Fibroblast of skin of left biceps (primary cell): ENCODE measurements around the gene CREB3L2.
"Not testable (repeated sequence)": the region's sequence is repeated elsewhere in the genome, so short reads cannot be mapped to it uniquely, and the experiment has no call there.

Source experiments
- DNase-seq, 2 experiments: peaks; one replicate each; pipeline ENCODE4 v3.0.0-alpha.2; 2013; ENCODE audit warnings: low read depth in 2 of 2

Gene CREB3L2

DNA sequence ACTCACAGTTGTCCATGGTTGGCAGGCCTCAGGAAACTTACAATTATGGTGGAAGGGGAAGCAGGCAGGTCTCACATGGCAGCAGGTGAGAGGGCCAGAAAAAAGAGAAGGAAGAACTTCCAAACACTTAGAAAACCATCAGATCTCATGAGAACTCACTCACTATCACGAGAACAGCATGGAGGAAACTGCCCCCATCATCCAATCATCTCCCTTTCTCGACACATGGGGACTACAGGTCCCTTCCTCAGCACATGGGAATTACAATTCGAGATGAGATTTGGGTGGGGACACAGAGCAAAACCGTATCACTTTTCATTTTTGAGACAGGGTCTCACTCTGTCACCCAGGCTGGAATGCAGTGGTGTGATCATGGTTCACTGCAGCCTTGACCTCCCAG lies 12.3 kb upstream of the CREB3L2 start:
- DNase-seq, result not testable (repeated sequence)

DNA sequence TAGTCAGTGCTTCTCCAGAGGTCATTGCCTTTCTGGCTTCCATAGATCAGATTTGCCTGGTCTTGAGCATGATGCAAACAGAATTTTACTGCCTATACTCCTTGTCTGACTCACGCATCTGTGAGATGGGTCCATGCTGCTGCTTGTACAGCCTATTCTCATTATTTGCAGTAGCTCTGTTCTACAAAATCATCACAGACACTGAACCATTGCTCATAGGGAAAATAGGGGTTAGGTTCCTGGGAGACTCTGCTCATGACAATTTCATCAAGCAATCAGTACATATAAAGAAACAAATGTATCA lies 7.4 kb upstream of the CREB3L2 start:
- no peak for DNase-seq

DNA sequence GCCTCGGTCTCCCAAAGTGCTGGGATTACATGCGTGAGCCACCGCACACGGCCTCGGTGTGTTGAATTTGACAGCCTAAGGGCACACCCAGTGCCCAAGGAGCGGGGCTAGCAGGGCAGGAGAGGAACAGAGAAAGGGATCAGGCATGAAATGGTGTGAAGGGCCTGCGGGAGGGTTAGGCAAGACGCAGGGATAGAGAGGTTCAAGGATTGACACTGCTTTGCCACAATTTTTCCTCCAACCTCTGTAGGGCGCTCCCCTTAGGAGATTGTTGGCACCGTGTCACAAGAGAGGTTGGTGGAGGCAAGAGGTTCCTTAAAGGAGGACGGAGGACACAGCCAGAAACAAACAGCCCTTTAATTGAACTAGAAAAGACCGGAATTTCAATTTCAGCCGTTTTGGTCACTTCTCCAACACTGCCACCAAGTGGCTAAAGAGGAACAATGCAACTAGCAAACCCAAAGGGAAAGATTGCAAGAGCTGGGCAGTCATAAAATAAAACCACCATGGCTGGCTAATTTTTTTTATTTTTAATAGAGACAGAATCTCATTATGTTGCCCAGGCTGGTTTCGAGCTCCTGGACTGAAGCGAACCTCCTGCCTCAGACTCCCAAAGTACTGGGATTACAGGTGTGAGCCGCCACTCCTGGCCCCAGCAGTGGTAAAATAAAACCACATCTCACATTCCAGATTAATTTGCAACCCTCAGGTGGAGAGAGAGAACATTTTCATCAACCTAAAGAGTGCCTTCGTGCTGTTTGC lies 6.9 kb upstream of the CREB3L2 start:
- DNase-seq, result no peak

DNA sequence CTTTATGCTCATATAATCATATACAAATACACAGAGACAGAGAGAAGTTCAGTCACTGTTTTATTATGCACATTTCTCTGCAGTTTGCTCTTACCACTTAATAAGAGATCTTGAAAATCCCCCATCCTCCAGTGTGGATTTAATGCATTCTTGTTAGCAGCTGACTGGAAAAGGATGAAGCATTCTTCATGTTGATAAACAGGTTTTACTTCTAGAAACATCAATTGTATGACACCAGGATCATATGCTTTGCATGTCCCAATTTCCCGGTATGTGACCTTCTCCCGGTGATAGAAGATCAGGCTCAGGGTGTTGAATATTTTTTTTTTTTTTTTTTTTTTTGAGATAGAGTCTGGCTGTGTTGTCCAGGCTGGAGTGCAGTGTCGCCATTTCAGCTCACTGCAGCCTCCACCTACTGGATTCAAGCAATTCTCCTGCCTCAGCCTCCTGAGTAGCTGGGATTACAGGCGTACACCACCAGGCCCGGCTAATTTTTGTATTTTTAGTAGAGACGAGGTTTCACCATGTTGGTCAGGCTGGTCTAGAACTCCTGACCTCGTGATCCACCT lies 6.2 kb upstream of the CREB3L2 start:
- DNase-seq, result no peak

DNA sequence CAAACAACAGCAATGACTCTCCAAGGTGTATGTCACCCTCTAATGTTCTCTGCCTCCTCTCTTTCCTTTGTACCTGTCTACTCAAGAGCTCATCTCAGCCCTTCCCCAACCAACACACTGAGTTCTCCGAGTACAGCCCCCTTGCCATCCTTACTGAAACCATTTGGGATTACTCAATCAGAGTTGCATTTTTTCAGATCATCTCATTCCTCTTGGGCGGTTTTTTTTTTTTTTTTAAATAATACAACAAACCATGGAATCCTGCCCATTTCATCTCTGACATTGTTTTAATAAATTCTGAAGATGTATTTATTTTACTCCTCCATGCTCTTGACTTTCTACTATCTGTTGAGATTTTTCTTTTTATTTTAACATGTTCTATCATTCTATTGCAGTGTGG lies 4.2 kb upstream of the CREB3L2 start:
- no peak for DNase-seq

DNA sequence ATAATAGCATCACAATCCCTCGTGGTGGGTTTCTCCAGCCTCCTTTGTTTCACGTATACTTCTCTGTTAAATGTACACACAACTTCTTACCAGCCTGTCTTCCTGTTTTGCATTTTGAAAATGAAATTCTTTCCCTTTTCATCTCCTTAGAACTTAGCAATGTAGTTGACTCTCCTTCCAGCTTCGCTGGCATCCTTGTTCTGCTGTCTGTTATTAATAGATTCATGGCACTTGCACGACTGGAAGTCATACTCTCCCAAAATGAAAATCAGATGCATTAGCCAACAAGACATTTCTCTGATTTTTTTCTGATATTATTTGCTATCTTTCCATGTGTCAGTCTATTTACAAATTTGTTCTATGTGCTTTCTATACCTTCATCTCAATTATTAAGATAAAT lies 3.0 kb upstream of the CREB3L2 start:
- DNase-seq, result no peak

DNA sequence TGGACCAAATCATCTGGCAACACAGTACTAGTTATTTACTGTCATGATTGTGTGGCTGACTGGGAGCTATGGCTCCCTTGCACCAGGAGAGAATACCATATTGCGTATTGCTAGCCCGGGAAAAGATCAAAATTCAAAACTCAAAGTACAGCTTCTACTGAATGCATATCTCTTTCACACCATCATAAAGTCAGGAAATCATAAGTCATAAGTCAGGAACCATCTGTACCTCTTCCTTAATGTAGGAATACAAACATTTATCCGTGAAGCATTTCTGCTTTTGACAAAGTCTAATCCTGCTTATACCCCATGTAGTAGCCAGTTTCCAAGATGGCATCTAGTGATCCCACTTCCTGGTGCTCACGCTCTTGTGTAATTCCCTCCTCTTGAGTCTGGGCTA lies 2.2 kb upstream of the CREB3L2 start:
- DNase-seq, result no peak

DNA sequence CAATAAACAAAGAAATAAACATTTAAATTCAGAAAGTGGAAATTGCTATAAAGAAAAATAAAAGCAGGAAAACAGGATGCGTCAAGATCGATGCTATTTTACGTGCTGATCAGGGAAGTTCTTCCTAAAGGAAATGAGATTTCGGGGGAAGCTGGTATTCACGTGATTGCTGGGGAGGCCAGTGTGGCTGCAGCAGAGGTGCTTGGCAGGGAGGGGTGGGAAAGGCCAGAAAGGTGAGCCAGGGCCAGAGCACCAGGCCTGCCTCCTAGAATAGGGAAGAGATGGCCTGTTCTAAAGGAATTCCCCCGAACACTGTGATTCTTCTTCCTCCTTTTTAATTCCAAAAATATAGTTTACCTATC lies 923 bp upstream of the CREB3L2 start:
- DNase-seq, result no peak

DNA sequence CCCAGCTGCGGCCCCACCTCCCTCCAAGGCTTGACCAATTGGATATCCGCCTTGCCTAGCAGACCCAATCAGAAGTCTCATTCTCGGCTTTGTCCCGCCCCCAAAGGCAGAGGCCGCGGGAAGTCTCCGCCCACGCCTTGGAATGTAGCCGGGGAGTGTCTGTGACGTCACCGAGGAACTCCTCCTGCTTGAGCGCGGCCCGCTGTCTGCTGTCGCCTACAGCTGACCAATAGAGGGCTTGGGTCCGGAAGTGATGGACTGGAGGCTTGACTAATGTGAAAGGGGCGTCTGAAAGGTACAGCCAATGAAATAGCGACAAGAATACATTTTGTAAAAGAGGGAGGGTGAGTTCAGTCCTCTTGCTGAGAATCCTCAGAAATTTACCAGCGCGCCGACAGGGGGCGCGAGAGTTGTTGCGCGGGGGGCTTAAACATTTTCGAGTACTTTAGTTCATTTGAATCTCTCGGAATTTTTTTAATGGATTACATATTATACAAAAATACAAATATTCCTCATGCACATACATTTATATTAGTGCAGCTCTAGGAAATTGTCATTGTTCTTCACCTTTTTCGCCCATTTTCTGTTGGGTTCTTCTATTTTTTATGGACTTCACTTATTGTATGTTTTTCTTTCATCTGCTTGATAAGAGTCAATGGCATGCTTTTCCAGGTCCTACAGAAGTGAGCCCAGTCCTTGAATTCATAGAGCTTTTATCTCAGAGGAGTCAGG lies 376 bp upstream of the CREB3L2 start:
- DNase-seq, result peak; percentile 100

DNA sequence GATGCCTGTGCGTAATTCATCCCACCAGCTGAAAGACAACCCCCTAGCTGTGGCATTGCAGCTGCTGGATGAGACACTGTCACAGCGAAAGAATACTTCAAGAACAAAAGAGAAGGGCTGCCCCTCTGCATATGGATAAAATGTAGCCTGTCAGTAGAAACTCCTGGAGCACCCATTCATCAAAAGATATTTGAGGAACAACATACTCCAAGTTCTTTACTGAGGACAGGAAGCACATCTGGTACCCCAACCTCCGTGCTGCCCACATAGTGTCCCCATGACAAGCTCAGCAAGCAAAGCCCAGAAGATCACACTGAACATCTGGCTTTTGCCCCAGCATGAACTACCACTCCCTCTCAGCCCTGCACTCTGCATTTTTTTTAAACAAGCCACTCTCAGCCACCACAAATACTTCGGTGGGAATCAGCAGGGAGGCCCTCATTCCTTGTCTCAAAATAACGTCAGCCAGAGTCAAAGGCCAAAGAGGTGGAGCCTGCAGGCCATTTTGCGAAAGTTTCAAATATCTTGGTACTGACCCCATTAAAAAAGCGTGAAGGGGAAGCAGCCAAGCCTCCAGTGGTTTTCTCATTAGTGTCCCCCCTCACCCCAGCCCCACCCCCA lies 1.7 kb downstream of the CREB3L2 start:
- peak; percentile 70 to 78 for DNase-seq

DNA sequence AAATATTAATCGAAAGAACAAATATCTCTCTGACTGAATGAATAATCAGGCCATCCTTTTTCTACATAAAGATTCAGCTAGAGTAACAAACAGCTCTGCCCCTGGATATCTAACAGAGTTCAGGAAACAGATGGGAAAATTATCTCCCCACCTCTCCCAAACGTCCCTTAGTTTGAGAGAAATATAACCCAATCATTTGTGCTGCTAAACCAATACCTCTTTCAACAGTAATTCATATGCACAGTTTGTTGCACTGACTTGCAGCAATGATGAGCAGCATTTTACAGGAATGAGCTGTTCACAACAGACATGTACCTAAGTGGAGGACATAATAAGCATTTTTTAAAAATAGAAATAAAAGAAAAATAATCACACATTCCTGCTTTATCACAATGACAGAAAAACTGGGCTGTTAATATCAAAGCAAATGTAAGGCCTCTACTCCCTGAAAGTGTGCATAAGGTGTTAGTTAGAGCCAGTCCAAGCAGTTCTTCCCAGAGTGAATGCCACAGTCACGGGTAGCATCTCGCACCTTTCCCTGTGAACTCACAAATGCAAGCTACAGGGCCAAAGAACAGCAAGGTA lies 2.3 kb downstream of the CREB3L2 start:
- no peak for DNase-seq

DNA sequence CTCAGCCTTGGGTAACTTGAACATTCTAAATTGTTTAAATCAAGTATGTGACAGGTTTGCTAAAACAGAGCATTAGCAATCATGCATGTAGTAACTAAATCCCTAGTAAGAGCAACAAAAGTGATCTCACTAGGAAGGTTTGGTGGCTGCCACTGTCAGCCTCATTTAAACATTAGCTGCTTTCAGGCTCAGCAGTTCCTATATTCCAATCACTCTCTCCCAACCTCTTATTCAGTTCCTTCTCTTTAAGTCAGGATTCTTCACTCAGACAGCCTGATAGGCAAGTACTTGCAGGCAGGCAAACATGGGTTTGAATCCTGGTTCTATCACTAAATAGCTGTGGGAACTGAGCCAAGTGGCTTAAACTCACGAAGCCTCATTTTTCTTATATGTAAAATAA lies 3.6 kb downstream of the CREB3L2 start:
- DNase-seq, result no peak

DNA sequence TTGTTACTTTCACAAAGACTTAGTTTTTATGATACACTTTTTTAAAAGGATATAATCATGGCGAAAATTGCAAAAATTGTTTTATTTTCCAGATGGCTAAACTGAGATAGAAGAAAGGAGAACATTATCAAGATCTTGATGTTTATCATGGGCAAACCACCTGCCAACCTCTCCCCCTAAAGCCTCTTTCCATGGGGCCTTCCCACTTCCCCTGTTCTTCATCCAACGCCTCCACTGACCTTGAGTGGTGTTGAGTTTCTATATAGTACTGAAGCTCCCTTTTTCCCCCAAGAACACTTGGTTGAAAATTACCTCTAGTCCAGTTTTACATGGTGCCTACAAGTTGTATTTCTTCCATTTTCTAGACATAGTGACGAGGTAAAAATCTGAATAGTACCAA lies 5.0 kb downstream of the CREB3L2 start:
- DNase-seq, result no peak

DNA sequence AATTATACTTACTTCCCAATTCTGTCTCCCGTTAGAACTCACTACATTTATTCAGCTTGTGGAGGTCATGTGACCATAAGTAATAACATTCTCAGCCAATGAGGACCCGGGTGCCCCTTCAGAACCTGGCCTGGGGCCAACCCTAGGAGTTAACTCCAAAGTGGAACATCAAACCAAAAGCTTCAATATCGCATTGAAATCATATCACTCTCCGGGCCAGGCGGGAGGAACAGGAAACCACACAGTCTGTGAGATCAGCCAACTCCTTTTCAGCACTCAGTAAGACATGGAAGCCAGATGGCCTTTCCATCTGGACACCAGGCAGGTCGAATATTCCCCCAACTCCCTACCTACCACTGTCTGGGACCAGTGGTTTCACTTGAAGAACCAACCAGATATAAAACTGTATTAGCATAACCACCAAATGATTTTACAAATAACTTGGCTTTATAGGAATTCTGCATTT lies 5.5 kb downstream of the CREB3L2 start:
- DNase-seq, result peak; percentile 75 to 82

DNA sequence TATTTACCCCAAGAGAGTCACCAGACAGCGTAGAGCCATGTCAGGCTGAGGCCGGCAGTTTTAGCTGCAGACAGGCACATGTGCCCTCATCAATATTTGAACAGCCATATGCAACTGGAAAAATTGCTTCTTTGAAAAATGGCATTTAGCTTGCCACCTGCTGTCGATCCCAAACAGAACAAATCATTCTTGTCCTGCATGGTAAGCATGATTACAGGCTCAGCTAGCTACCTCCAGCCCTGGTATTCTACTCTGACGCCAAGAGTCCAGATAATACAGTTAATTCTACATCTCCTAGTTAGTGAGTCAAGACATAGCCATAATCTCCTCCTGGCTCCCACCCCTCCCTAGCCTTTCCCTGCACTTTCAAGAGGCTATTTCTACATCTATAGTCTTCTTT lies 7.7 kb downstream of the CREB3L2 start:
- DNase-seq, result no peak

DNA sequence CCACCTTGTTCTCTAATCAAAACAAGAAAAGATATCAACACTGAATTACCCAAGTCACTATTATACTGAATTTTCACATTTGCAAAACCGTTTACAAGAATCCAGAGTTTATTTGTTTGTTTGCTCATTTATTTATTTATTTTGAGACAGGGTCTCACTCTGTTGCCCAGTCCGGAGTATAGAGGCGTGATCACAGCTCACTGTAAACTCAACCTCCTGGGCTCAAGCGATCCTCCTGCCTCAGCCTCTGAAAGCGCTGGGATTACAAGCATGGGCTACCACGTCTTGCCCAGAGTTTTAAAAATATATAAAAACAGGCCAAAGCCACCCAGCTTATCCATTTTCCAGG lies 8.5 kb downstream of the CREB3L2 start:
- no peak for DNase-seq

DNA sequence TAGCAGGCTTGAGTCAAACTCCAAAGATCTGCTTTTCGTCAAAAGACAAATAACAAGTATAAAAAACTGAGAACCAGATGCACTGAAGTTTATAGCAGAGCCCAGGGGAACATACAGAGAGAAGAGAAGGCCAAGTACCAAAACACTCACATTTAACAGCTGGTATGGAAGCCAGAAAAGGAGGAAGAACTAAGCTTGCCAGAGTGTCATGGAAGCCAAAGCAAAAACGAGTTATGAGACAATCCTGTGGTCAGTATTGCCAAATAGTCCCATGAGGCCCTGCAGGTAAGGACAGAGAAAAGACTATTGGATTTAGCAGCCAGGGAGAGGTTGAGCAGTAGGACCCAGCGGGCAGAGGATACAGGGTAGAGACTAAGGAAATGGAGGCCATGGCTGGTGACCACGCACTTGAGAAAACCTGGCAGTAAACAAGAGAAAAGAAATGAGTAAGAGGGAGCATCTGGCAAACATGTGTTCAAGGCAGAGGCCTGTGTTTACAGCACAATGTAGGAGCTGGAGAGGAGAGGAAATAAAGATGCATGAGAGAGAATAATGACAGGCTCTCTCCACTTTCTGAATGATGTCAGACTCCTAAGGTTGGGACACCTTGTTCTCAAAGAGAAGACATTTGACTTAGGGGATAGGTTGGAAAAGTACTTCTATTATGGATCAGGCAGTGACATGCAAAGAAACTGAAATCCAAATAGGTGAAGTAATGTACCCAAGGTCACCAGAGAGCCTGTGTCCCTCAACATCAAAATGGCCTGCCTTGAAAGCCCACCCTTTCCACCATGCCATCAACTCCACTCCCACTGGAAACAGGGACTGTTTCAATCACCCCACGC lies 9.1 kb downstream of the CREB3L2 start:
- peak; percentile 92 to 93 for DNase-seq

DNA sequence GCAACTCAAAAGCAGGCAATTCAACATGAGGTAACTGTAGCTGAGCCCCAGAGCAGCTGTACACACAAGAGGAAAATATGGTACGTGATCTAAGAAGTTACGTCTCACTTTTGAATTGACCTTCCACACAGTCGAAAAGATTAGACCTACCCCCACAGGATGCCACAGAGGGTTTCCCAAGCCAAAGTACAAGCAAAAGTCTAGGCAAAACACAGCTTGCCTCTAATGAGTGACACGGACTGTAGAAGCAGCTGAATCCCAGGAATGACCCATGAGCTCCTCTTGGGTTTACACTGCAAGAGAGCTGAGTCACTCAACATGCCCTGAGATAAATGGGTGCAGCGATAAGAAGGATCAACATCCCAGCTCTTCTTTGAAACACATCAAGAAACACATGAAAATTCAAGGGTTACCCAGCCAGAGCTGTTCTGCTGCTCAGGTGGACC lies 9.8 kb downstream of the CREB3L2 start:
- no peak for DNase-seq

DNA sequence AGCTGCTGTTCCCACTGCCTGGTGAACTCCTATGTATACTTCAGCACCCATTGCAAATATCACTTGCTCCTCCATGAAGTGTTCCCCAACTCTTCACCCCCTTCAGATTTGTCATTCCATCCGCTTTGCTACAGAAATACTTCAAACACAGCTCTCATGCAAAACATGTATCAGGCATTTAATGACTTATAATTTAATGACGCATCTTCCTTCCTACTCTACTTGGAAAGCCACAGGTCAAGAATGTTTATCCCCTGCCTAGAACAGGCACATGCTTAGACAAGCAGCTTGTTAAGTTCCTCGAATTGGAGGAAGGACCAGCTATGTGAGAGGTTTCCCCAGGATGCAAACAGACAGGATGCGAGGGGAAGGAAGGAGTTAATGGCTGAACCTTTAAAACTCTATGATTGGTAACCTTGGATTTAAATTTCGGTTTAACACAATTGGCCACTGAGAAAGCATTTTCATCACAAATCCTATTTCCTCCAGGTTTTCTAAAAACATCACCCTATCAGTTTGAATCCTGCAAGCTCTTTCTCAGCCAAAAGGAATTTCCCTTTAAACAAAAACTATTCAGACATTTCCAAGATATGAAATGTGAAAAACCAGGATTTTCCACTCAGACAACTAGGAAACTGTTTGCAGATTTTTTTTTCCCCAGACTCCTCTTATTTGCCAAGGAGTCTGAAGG lies 11.5 kb downstream of the CREB3L2 start:
- DNase-seq, result peak; percentile 70 to 74

DNA sequence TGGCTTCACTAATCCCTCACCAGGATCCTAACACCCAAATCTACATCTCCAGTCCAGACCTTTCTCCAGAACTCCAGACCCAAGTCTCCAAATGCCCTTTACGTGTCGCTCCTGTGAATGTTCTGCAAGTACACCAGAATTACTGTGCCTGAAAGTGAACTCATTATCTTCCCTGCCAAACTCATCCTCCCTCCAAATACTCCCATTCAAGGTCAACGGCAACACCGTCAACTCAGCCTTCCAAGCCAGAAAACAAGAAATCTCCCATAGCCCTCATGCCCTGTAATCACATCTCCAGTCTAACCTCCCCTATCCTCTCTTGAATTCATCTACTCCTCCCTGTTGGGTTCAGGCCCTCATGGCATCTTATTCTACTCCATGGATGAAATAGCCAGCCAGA lies 12.3 kb downstream of the CREB3L2 start:
- DNase-seq, result no peak

DNA sequence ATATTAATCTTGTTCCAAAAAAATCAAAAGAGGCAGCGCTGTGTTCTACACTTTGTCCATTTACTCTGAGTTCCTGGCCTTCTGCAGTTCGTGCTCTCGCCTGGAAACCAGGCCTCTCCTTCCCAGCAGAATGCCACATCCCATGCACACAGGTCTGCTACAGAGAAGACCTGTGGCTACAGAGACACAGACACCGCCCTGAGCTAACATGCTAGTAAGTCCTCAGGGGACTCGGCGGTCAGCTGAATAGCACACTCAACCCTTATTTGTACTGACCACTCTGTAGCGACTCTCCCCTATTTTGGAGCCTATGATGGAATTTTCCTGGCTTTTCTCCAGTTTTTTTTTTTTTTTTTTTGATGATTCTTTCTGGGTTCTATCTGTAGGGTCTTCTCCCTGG lies 12.8 kb downstream of the CREB3L2 start:
- DNase-seq, result no peak
